Trophoblast cell (in vitro differentiated cells and primary cell): ENCODE data around the gene ARHGAP33.

Experiments
- DNase-seq, 2 donors: peaks; one replicate each; pipeline ENCODE4 v3.0.0-alpha.2; 2016
- H2AFZ ChIP-seq: 2 replicates; pipeline ENCODE4 v1.6.1; 2013; ENCODE audit warnings: low read length, moderate library complexity, mild to moderate bottlenecking; ENCODE audit not compliant: insufficient read depth, poor library complexity
- H2AK5ac ChIP-seq: 2 replicates; pipeline ENCODE4 v1.6.1; 2013; ENCODE audit warnings: mild to moderate bottlenecking, low read length
- H2BK120ac ChIP-seq: 2 replicates; pipeline ENCODE4 v1.6.1; 2013; ENCODE audit warnings: low read length, mild to moderate bottlenecking, moderate library complexity; ENCODE audit not compliant: insufficient read depth, poor library complexity
- H2BK12ac ChIP-seq: 2 replicates; pipeline ENCODE4 v1.6.1; 2013; ENCODE audit warnings: mild to moderate bottlenecking, low read length, moderate library complexity
- H2BK5ac ChIP-seq: 2 replicates; pipeline ENCODE4 v1.6.1; 2013; ENCODE audit warnings: low read length, low read depth, moderate library complexity, mild to moderate bottlenecking; ENCODE audit not compliant: poor library complexity
- H3K14ac ChIP-seq: 2 replicates; pipeline ENCODE4 v1.6.1; 2013; ENCODE audit warnings: mild to moderate bottlenecking, low read length
- H3K18ac ChIP-seq: 2 replicates; pipeline ENCODE4 v1.6.1; 2013; ENCODE audit warnings: mild to moderate bottlenecking, low read length
- H3K23ac ChIP-seq: 2 replicates; pipeline ENCODE4 v1.6.1; 2013; ENCODE audit warnings: low read length
- H3K27ac ChIP-seq: 2 replicates; pipeline ENCODE4 v1.5.1; 2013; ENCODE audit warnings: low read depth, mild to moderate bottlenecking, inconsistent platforms, low read length, moderate library complexity
- H3K27me3 ChIP-seq: 2 replicates; pipeline ENCODE4 v1.6.1; 2013; ENCODE audit warnings: inconsistent platforms, mild to moderate bottlenecking, low read length, moderate library complexity; ENCODE audit not compliant: insufficient read depth
- H3K36me3 ChIP-seq, 2 experiments: 1 replicate in 1 of 2; 2 replicates in 1 of 2; pipeline ENCODE4 v1.6.1; 2013; ENCODE audit warnings: low read length in 2 of 2, mild to moderate bottlenecking in 2 of 2, moderate library complexity in 1 of 2; ENCODE audit not compliant: insufficient read depth in 2 of 2, control insufficient read depth in 1 of 2
- H3K4ac ChIP-seq: 2 replicates; pipeline ENCODE4 v1.6.1; 2013; ENCODE audit warnings: low read depth, mild to moderate bottlenecking, low read length, moderate library complexity
- H3K4me1 ChIP-seq, 2 experiments: 1 replicate in 1 of 2; 2 replicates in 1 of 2; pipeline ENCODE4 v1.6.1; 2013; ENCODE audit warnings: low read length in 2 of 2, mild to moderate bottlenecking in 2 of 2, moderate library complexity in 1 of 2; ENCODE audit not compliant: insufficient read depth in 2 of 2, control insufficient read depth in 1 of 2
- H3K4me2 ChIP-seq: 2 replicates; pipeline ENCODE4 v1.6.1; 2013; ENCODE audit warnings: inconsistent platforms, mild to moderate bottlenecking, low read length, moderate library complexity
- H3K4me3 ChIP-seq: 2 replicates; pipeline ENCODE4 v1.5.1; 2013; ENCODE audit warnings: mild to moderate bottlenecking, low read depth, low read length, inconsistent platforms
- H3K79me1 ChIP-seq: one replicate; pipeline ENCODE4 v1.6.1; 2013; ENCODE audit warnings: low read length
- H3K79me2 ChIP-seq: 2 replicates; pipeline ENCODE4 v1.6.1; 2013; ENCODE audit warnings: low read length, mild to moderate bottlenecking; ENCODE audit not compliant: control insufficient read depth, insufficient read depth, poor library complexity
- H3K9ac ChIP-seq: 2 replicates; pipeline ENCODE4 v1.6.1; 2013; ENCODE audit warnings: mild to moderate bottlenecking, low read length
- H3K9me3 ChIP-seq: 2 replicates; pipeline ENCODE4 v1.6.1; 2013; ENCODE audit warnings: low read depth, mild to moderate bottlenecking, control low read depth, inconsistent platforms, low read length; ENCODE audit not compliant: insufficient read depth
- H4K12ac ChIP-seq: 2 replicates; pipeline ENCODE4 v1.6.1; 2013; ENCODE audit warnings: low read depth, mild to moderate bottlenecking, low read length, moderate library complexity
- H4K8ac ChIP-seq: 2 replicates; pipeline ENCODE4 v1.6.1; 2013; ENCODE audit warnings: low read depth, mild to moderate bottlenecking, low read length, moderate library complexity
- H4K91ac ChIP-seq: one replicate; pipeline ENCODE4 v1.6.1; 2013; ENCODE audit warnings: low read depth, mild to moderate bottlenecking, low read length, moderate library complexity
- WGBS: extraction: QIAGEN DNeasy Blood & Tissue Kit; methylation state at CpG from one replicate; pipeline ENCODE4 v1.1.7; 2013; ENCODE audit warnings: missing lambda C conversion rate; ENCODE audit not compliant: insufficient read length, insufficient coverage; ENCODE audit errors: extremely low coverage; 5-methylcytosine and 5-hydroxymethylcytosine counted together

ARHGAP33 gene

DNA sequence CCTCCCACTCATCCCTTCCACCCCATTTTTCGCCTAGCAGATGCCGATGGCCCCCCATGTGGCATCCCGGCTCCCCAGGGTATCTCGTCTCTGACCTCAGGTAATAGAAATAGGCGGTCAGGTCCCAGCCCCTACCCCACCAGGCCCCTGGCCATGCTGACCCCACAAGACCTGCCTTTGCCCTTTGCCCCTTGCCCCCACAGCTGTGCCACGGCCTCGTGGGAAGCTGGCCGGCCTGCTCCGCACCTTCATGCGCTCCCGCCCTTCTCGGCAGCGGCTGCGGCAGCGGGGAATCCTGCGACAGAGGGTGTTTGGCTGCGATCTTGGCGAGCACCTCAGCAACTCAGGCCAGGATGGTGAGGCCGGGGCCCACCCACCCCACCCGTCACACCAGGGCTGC lies 5.4 kb downstream of the ARHGAP33 start:
- no peak overlapping the region for H4K8ac ChIP-seq
- H3K18ac ChIP-seq = no peak overlapping the region
- H3K4me1 ChIP-seq = peaks cover 6 to 17% of the 10 kb centered on the region in 2 experiments
- no peaks in the 10 kb centered on the region for H3K79me2 ChIP-seq
- H2BK5ac ChIP-seq = no peak overlapping the region
- H2BK120ac ChIP-seq = no peak overlapping the region
- H3K9me3 ChIP-seq = peaks cover 3% of the 10 kb centered on the region
- no peaks in the 10 kb centered on the region for H3K27me3 ChIP-seq
- DNase-seq = no peak
- no peak overlapping the region for H3K23ac ChIP-seq
- H3K4me2 ChIP-seq = no peak overlapping the region
- no peak overlapping the region for H3K27ac ChIP-seq
- no peak overlapping the region for H4K91ac ChIP-seq
- H3K79me1 ChIP-seq = peaks cover under 1% of the 10 kb centered on the region
- no peak overlapping the region for H3K9ac ChIP-seq
- no peak overlapping the region for H2AFZ ChIP-seq
- H3K4ac ChIP-seq = no peak overlapping the region
- H2BK12ac ChIP-seq = no peak overlapping the region
- no peak overlapping the region for H4K12ac ChIP-seq
- peaks cover 13 to 14% of the 10 kb centered on the region in 2 experiments for H3K36me3 ChIP-seq
- H3K14ac ChIP-seq = no peak overlapping the region
- no peak overlapping the region for H2AK5ac ChIP-seq
- WGBS = no CpG with 5 or more reads among the region's 20 CpGs
- no peak overlapping the region for H3K4me3 ChIP-seq

DNA sequence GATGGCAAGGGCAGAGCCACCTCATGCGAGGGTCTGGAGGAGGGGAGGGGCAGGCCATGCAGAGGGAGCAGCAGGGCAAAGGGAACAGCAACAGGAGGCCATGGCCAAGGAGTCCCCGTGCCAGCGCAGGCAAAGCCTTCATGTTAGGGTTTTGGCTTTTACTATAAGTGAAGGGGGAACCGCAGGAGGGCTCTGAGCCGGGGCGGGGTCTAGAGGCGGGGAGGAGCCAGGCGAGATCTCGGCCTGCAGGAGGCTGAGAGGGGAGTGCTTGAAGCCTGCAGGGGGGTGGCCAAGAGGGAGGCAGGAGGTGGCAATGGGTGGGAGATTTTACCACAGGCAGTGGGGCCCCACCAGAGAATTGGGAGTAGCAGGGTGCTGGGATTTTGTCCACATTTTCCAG lies 6.3 kb downstream of the ARHGAP33 start:
- no peaks in the 10 kb centered on the region for H3K79me1 ChIP-seq
- no peak overlapping the region for H2AK5ac ChIP-seq
- H3K4me3 ChIP-seq = no peak overlapping the region
- no peak overlapping the region for H3K4ac ChIP-seq
- H3K79me2 ChIP-seq = no peaks in the 10 kb centered on the region
- peaks cover 3% of the 10 kb centered on the region for H3K9me3 ChIP-seq
- no peak overlapping the region for H4K8ac ChIP-seq
- H4K12ac ChIP-seq = no peak overlapping the region
- no peak overlapping the region for H3K18ac ChIP-seq
- no peak overlapping the region for H2AFZ ChIP-seq
- H3K4me2 ChIP-seq = no peak overlapping the region
- no peak overlapping the region for H4K91ac ChIP-seq
- no peak overlapping the region for H3K9ac ChIP-seq
- H2BK12ac ChIP-seq = no peak overlapping the region
- peaks cover 4 to 14% of the 10 kb centered on the region in 2 experiments for H3K4me1 ChIP-seq
- WGBS = no CpG with 5 or more reads among the region's 9 CpGs
- H3K14ac ChIP-seq = no peak overlapping the region
- H3K36me3 ChIP-seq = peaks cover 13 to 14% of the 10 kb centered on the region in 2 experiments
- DNase-seq = no peak
- no peaks in the 10 kb centered on the region for H3K27me3 ChIP-seq
- no peak overlapping the region for H3K23ac ChIP-seq
- H3K27ac ChIP-seq = no peak overlapping the region
- H2BK120ac ChIP-seq = no peak overlapping the region
- H2BK5ac ChIP-seq = no peak overlapping the region

DNA sequence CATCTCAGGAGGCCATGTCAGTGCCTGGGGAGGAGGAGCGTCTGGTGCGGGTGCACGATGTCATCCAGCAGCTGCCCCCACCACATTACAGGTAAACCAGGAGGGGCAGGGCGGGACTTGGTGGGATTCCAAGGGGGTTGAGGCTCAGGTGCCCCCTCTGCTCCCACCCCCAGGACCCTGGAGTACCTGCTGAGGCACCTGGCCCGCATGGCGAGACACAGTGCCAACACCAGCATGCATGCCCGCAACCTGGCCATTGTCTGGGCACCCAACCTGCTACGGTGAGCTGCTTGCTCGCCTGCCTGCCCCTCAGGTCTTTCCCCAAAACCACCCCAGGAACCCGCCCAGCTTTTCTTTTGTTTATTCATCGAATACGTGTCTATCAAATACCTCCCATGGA lies 7.2 kb downstream of the ARHGAP33 start:
- no peaks in the 10 kb centered on the region for H3K79me1 ChIP-seq

DNA sequence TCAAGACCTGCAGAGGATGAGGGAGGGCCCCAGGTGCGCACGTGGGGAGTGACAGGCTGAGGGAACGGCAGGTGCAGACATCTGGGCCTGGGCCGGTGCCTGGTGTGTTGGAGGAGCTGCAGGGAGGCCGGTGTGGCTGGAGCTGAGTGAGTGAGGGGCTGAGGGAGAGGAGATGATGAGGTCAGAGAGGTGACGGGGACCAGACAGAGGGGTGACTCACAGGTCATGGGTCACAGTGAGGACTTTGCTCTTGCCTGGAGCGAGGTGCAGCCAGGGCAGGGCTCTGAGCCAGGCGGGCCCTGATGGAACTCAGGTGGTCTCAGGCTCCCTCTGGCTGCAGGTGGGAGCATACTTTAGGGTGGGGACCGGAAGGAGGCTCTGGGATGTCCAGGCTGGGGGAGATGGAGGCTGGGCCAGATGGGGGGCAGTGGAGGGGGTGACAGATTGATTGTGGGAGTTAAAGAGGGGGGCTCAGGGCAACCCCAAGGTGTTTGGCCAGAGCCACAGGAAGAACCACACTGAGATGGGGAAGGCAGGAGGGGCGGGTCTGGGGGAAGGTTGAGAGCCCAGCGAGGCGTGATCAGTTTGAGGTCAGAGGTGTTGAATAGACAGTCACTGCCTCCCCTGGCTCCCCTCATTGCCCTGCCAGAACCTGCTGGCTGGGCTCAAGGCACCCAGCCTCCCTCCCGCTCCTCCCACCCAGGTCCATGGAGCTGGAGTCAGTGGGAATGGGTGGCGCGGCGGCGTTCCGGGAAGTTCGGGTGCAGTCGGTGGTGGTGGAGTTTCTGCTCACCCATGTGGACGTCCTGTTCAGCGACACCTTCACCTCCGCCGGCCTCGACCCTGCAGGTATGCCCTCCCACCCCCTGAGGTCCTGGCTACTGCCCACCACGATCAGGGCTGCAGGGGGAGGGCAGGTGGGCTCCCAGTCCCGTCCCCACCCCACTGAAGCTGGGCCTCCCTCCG lies 8.4 kb downstream of the ARHGAP33 start:
- Histone ChIP-seq H3K27ac (no peak overlapping the region), H3K4me3 (no peak overlapping the region), H3K9ac (no peak overlapping the region), H3K9me3 (peaks cover 3% of the 10 kb centered on the region), H4K91ac (no peak overlapping the region), H3K4me1 (peaks cover 0 to 5% of the 10 kb centered on the region in 2 experiments), H3K4ac (no peak overlapping the region), H2AFZ (no peak overlapping the region), H2BK5ac (no peak overlapping the region), H4K12ac (no peak overlapping the region), H2BK12ac (no peak overlapping the region), H3K4me2 (no peak overlapping the region), H3K36me3 (peaks cover 13 to 15% of the 10 kb centered on the region in 2 experiments), H3K79me1 (no peaks in the 10 kb centered on the region), H3K23ac (no peak overlapping the region), H2AK5ac (no peak overlapping the region), H3K27me3 (no peaks in the 10 kb centered on the region), H3K18ac (no peak overlapping the region), H2BK120ac (no peak overlapping the region), H4K8ac (no peak overlapping the region), H3K14ac (no peak overlapping the region), H3K79me2 (no peaks in the 10 kb centered on the region)
- no peak for DNase-seq
- WGBS = no CpG with 5 or more reads among the region's 28 CpGs

More for the DNA sequence above, 7.2 kb downstream of the ARHGAP33 start:
- H4K91ac ChIP-seq = no peak overlapping the region
- no peak overlapping the region for H3K14ac ChIP-seq
- no peaks in the 10 kb centered on the region for H3K27me3 ChIP-seq
- H3K4me3 ChIP-seq = no peak overlapping the region
- DNase-seq = no peak
- H3K18ac ChIP-seq = no peak overlapping the region
- H2BK12ac ChIP-seq = no peak overlapping the region
- H2AK5ac ChIP-seq = no peak overlapping the region
- H3K23ac ChIP-seq = no peak overlapping the region
- no peak overlapping the region for H3K9ac ChIP-seq
- H2BK120ac ChIP-seq = no peak overlapping the region
- no CpG with 5 or more reads among the region's 12 CpGs for WGBS
- no peak overlapping the region for H3K4me2 ChIP-seq
- no peak overlapping the region for H4K8ac ChIP-seq
- no peak overlapping the region for H3K4ac ChIP-seq
- peaks cover 3 to 7% of the 10 kb centered on the region in 2 experiments for H3K4me1 ChIP-seq
- peaks cover 3% of the 10 kb centered on the region for H3K9me3 ChIP-seq
- no peak overlapping the region for H4K12ac ChIP-seq
- H3K79me2 ChIP-seq = no peaks in the 10 kb centered on the region
- peaks cover 14 to 15% of the 10 kb centered on the region in 2 experiments for H3K36me3 ChIP-seq
- H2AFZ ChIP-seq = no peak overlapping the region
- H2BK5ac ChIP-seq = no peak overlapping the region
- H3K27ac ChIP-seq = no peak overlapping the region
